ENCODE results near the gene SPRR1A. TPM values are rescaled to one million over a fixed set of nuclear protein-coding genes. Genes with fewer than 3 reads are reported as not detected.

Gene SPRR1A
- total and polyA plus RNA-seq, 10 of the 15 experiments (the other 5 are each of a cell fraction or from before 2014, with no cell fraction given), result not detected

- FAIRE-seq, result no peak
- no peak overlapping the region for H3K27ac ChIP-seq (ENCODE audit: control insufficient read depth, insufficient read depth)
- no peak for DNase-seq (ENCODE audit: low read depth, low spot score)
- no peaks in the 10 kb centered on the region for H3K4me1 ChIP-seq (ENCODE audit: control insufficient read depth, insufficient read depth, low read length)
- no peaks in the 10 kb centered on the region for H3K9me3 ChIP-seq (replicated peaks; ENCODE audit: control insufficient read depth, insufficient read depth, low read length)
- no peaks in the 10 kb centered on the region for H3K36me3 ChIP-seq (ENCODE audit: control insufficient read depth in 2 of 2, insufficient read depth in 2 of 2, low read length in 1 of 2)
- no TSS peak for BruUV-seq (replicated peaks)
- 23% methylated on average over 2 of the region's 2 CpGs for WGBS (ENCODE audit: insufficient coverage, insufficient replicate concordance, low lambda C conversion rate, missing lambda C conversion rate)
- H3K4me3 ChIP-seq, result no peak overlapping the region
- ChIA-PET SMC1A (ENCODE audit: uncharacterized antibody, unreplicated experiment) (no interaction called here), RAD21 (ENCODE audit: unreplicated experiment) (no interaction called here), CTCF (no interaction called here), POLR2A (no interaction called here)
- no peak overlapping the region for H3K4me2 ChIP-seq (ENCODE audit: control insufficient read depth, insufficient read depth)
- no peaks in the 10 kb centered on the region; a peak in 1 of 4 replicates for H3K27me3 ChIP-seq (replicated peaks in 1 of 2; ENCODE audit: control insufficient read depth in 2 of 2, insufficient read depth in 2 of 2, low read length in 1 of 2)
- no peak overlapping the region for H2AFZ ChIP-seq (ENCODE audit: control insufficient read depth, low read depth, low read length)
- intact Hi-C loops (cut with micrococcal nuclease; ENCODE audit: unreplicated experiment) (no loop called here), in situ Hi-C loops (cut with MboI) (no loop called here)
- no peak for TF ChIP-seq IRF4 (IDR thresholded peaks at IDR 0.05; ENCODE audit: low read depth, low read length)
- TF ChIP-seq FOXM1 (IDR thresholded peaks at IDR 0.05; ENCODE audit: low read depth, low read length), result no peak
- no peaks in the 10 kb centered on the region for H3K79me2 ChIP-seq (ENCODE audit: control insufficient read depth, insufficient read depth, low read length)
- no peak overlapping the region for H3K9ac ChIP-seq (ENCODE audit: control insufficient read depth, insufficient read depth, low read length)
- ATAC-seq, result no peak
- H4K20me1 ChIP-seq (ENCODE audit: control insufficient read depth, insufficient read depth), result no peaks in the 10 kb centered on the region
These were observed 41.7 kb upstream of the SPRR1A start for GRCh38 chr1:152942161-152942560.

DNA sequence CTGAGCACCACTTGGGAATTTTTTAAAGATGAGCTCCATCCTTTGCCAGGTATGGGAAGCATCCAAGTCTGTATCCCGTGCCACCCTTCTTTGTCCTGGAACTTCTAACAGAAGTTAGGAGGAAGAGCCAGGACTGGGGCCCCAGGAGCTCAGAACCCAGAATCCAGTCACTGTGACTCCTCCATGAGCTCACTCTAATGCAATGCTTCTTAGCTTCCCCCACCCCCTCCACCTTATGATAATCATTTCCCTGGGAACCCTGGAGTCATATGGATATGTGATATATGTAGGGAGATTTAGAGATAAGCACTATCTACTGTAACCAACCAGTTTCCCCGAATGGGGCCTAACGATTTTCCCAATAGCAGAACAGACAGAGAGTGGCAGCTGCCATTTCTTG lies 37.6 kb upstream of the SPRR1A start:
- Histone ChIP-seq H4K20me1 (ENCODE audit: control insufficient read depth, insufficient read depth) (no peaks in the 10 kb centered on the region), H3K9ac (ENCODE audit: control insufficient read depth, insufficient read depth, low read length) (no peak overlapping the region), H3K4me2 (ENCODE audit: control insufficient read depth, insufficient read depth) (no peak overlapping the region), H3K9me3 (replicated peaks; ENCODE audit: control insufficient read depth, insufficient read depth, low read length) (no peaks in the 10 kb centered on the region), H3K27ac (ENCODE audit: control insufficient read depth, insufficient read depth) (no peak overlapping the region), H2AFZ (ENCODE audit: control insufficient read depth, low read depth, low read length) (no peak overlapping the region), H3K36me3 (ENCODE audit: control insufficient read depth in 2 of 2, insufficient read depth in 2 of 2, low read length in 1 of 2) (no peaks in the 10 kb centered on the region), H3K4me1 (ENCODE audit: control insufficient read depth, insufficient read depth, low read length) (no peaks in the 10 kb centered on the region), H3K27me3 (replicated peaks in 1 of 2; ENCODE audit: control insufficient read depth in 2 of 2, insufficient read depth in 2 of 2, low read length in 1 of 2) (no peaks in the 10 kb centered on the region; a peak in 2 of 4 replicates), H3K79me2 (ENCODE audit: control insufficient read depth, insufficient read depth, low read length) (no peaks in the 10 kb centered on the region), H3K4me3 (no peak overlapping the region)
- in situ Hi-C loops (cut with MboI), result no loop called here
- FAIRE-seq, result no peak
- ChIA-PET POLR2A (no interaction called here), RAD21 (ENCODE audit: unreplicated experiment) (no interaction called here), CTCF (no interaction called here), SMC1A (ENCODE audit: uncharacterized antibody, unreplicated experiment) (interaction anchor here (1.2 kb wide), 1 partner anchor 15 kb away, joined by 4 read pairs; no protein-coding TSS in a partner anchor)
- 0% methylated on average over 3 of the region's 3 CpGs for WGBS (ENCODE audit: insufficient coverage, insufficient replicate concordance, low lambda C conversion rate, missing lambda C conversion rate)
- no peak for ATAC-seq
- no peak for TF ChIP-seq HDAC6 (IDR thresholded peaks at IDR 0.05; ENCODE audit: unreplicated experiment)
- no peak for TF ChIP-seq GABPA (IDR thresholded peaks at IDR 0.05; ENCODE audit: low read depth)
- no peak for TF ChIP-seq TARDBP (IDR thresholded peaks at IDR 0.05; ENCODE audit: borderline replicate concordance)
- TF ChIP-seq SREBF1 (IDR thresholded peaks at IDR 0.05; ENCODE audit: low read length), result no peak
- no peak for TF ChIP-seq E2F4 (IDR thresholded peaks at IDR 0.05; ENCODE audit: low read depth, low read length)
- no peak for TF ChIP-seq FOS (IDR thresholded peaks at IDR 0.05; ENCODE audit: borderline replicate concordance, extremely low read depth, insufficient read length)
- no peak for TF ChIP-seq TAF1 (IDR thresholded peaks at IDR 0.05; ENCODE audit: borderline replicate concordance, low read depth, low read length)
- TF ChIP-seq, protein P1, sequence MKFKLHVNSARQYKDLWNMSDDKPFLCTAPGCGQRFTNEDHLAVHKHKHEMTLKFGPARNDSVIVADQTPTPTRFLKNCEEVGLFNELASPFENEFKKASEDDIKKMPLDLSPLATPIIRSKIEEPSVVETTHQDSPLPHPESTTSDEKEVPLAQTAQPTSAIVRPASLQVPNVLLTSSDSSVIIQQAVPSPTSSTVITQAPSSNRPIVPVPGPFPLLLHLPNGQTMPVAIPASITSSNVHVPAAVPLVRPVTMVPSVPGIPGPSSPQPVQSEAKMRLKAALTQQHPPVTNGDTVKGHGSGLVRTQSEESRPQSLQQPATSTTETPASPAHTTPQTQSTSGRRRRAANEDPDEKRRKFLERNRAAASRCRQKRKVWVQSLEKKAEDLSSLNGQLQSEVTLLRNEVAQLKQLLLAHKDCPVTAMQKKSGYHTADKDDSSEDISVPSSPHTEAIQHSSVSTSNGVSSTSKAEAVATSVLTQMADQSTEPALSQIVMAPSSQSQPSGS (IDR thresholded peaks at IDR 0.05; ENCODE audit: low read length), result no peak
- TF ChIP-seq CHD1 (IDR thresholded peaks at IDR 0.05; ENCODE audit: low read depth, low read length), result no peak
- TF ChIP-seq EGR1 (IDR thresholded peaks at IDR 0.05; ENCODE audit: borderline replicate concordance in 1 of 2, low read depth in 2 of 2, low read length in 2 of 2), result no peak
- no peak for TF ChIP-seq NR2C2 (IDR thresholded peaks at IDR 0.05; ENCODE audit: borderline replicate concordance, control insufficient read depth, insufficient read length, low read depth)
- TF ChIP-seq, protein P2, sequence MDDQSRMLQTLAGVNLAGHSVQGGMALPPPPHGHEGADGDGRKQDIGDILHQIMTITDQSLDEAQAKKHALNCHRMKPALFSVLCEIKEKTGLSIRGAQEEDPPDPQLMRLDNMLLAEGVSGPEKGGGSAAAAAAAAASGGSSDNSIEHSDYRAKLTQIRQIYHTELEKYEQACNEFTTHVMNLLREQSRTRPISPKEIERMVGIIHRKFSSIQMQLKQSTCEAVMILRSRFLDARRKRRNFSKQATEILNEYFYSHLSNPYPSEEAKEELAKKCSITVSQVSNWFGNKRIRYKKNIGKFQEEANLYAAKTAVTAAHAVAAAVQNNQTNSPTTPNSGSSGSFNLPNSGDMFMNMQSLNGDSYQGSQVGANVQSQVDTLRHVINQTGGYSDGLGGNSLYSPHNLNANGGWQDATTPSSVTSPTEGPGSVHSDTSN (IDR thresholded peaks at IDR 0.05; ENCODE audit: insufficient replicate concordance, low read depth, low read length), result no peak
- no peak for DNase-seq (ENCODE audit: low read depth, low spot score)
- intact Hi-C loops (cut with micrococcal nuclease; ENCODE audit: unreplicated experiment), result no loop called here
- BruUV-seq (replicated peaks), result no TSS peak

All from GM12878 (cell line).